Hepatocyte (in vitro differentiated cells): ENCODE results near the gene PSMD7. TPM values are rescaled to one million over a fixed set of nuclear protein-coding genes. Genes with fewer than 3 reads are reported as not detected.

Source experiments
- DNase-seq: peaks from one replicate; pipeline ENCODE4 v3.0.0-alpha.2; 2016; ENCODE audit warnings: low spot score
- H2AFZ ChIP-seq: fragments of 200-600 bp; sonication (generic); 2 replicates; pipeline ENCODE4 v1.6.0; 2016; ENCODE audit warnings: antibody characterized with exemption, mild to moderate bottlenecking
- H3K27ac ChIP-seq: fragments of 200-600 bp; sonication (generic); 2 replicates; pipeline ENCODE4 v1.5.1; 2016; ENCODE audit warnings: mild to moderate bottlenecking
- H3K27me3 ChIP-seq: fragments of 200-600 bp; sonication (generic); 2 replicates; pipeline ENCODE4 v1.6.1; 2016
- H3K36me3 ChIP-seq: fragments of 200-600 bp; sonication (generic); replicated peaks from 2 replicates; pipeline ENCODE4 v1.5.1; 2016; ENCODE audit warnings: low read depth; ENCODE audit not compliant: insufficient read depth
- H3K4me1 ChIP-seq: fragments of 200-600 bp; sonication (generic); 2 replicates; pipeline ENCODE4 v1.5.1; 2016; ENCODE audit warnings: mild to moderate bottlenecking, moderate library complexity; ENCODE audit not compliant: insufficient read depth
- H3K4me2 ChIP-seq: fragments of 200-600 bp; sonication (generic); 2 replicates; pipeline ENCODE4 v1.6.0; 2016
- H3K4me3 ChIP-seq: fragments of 200-600 bp; sonication (generic); 2 replicates; pipeline ENCODE4 v1.5.1; 2016; ENCODE audit warnings: mild to moderate bottlenecking
- H3K79me2 ChIP-seq: fragments of 200-600 bp; sonication (generic); 2 replicates; pipeline ENCODE4 v1.6.0; 2017; ENCODE audit warnings: mild to moderate bottlenecking
- H3K9me2 ChIP-seq: fragments of 200-600 bp; sonication (generic); replicated peaks from 2 replicates; pipeline ENCODE4 v1.6.0; 2017; ENCODE audit warnings: mild to moderate bottlenecking; ENCODE audit not compliant: insufficient read depth
- H3K9me3 ChIP-seq: fragments of 200-600 bp; sonication (generic); 2 replicates; pipeline ENCODE4 v1.5.1; 2016; ENCODE audit warnings: low read depth, mild to moderate bottlenecking
- H4K20me1 ChIP-seq: fragments of 200-600 bp; sonication (generic); 2 replicates; pipeline ENCODE4 v1.6.0; 2016; ENCODE audit warnings: mild to moderate bottlenecking; ENCODE audit not compliant: insufficient read depth, poor library complexity, severe bottlenecking
- CTCF ChIP-seq: fragments of 200-600 bp; sonication (generic); IDR thresholded peaks from 2 replicates; pipeline ENCODE4 v1.5.1; 2016; ENCODE audit warnings: antibody characterized with exemption, mild to moderate bottlenecking; ENCODE audit not compliant: poor library complexity
- EZH2 ChIP-seq: fragments of 200-600 bp; sonication (generic); IDR thresholded peaks from 2 replicates; pipeline ENCODE4 v1.6.1; 2016; ENCODE audit warnings: antibody characterized with exemption, mild to moderate bottlenecking, borderline replicate concordance
- EZH2phosphoT487 ChIP-seq: fragments of 200-600 bp; sonication (generic); IDR thresholded peaks from one replicate; pipeline ENCODE4 v1.6.1; 2018; ENCODE audit warnings: antibody characterized with exemption, mild to moderate bottlenecking, low read depth, moderate library complexity; ENCODE audit not compliant: unreplicated experiment, severe bottlenecking
- WGBS: methylation state at CpG from one replicate; pipeline ENCODE4 v1.1.6; 2016; ENCODE audit warnings: low lambda C conversion rate; ENCODE audit errors: missing lambda C conversion rate; 5-methylcytosine and 5-hydroxymethylcytosine counted together
- polyA plus RNA-seq: library from polyadenylated mRNA; unstranded; fragments of >200 nt; fragmentation: Nextera tagmentation; extraction: Ambion mirVana; gene quantifications from 2 replicates; pipeline ENCODE4 v1.2.1, GENCODE V29; 2016
- total RNA-seq: library from RNA; depleted of rRNA; stranded (reverse); fragments of >200 nt; gene quantifications from 2 replicates; pipeline ENCODE4 v1.2.3, GENCODE V29; 2014

PSMD7 gene
- total and polyA plus RNA-seq, 2 experiments from 2014 or later, result 98.2 to 134 TPM

GRCh38 chr16:74307383-74307782 lies 10.8 kb downstream of the PSMD7 start:
- Histone ChIP-seq H3K27ac (no peak overlapping the region), H3K27me3 (no peaks in the 10 kb centered on the region), H3K9me3 (no peaks in the 10 kb centered on the region), H3K79me2 (no peaks in the 10 kb centered on the region), H3K36me3 (peaks cover 5% of the 10 kb centered on the region), H3K4me2 (no peak overlapping the region), H3K4me1 (no peaks in the 10 kb centered on the region), H4K20me1 (no peaks in the 10 kb centered on the region), H3K4me3 (no peak overlapping the region), H3K9me2 (no peaks in the 10 kb centered on the region), H2AFZ (no peak overlapping the region)
- DNase-seq, result no peak
- WGBS, result 93% methylated on average over 6 of the region's 6 CpGs
- TF ChIP-seq EZH2phosphoT487, result no peak
- no peak for TF ChIP-seq EZH2
- no peak for TF ChIP-seq CTCF

GRCh38 chr16:74309789-74310781 lies 13.5 kb downstream of the PSMD7 start:
- H3K36me3 ChIP-seq, result no peaks in the 10 kb centered on the region
- TF ChIP-seq EZH2phosphoT487 (no peak), CTCF (peak; percentile 81)
- no peaks in the 10 kb centered on the region for H4K20me1 ChIP-seq
- H3K79me2 ChIP-seq, result no peaks in the 10 kb centered on the region
- no peaks in the 10 kb centered on the region for H3K27me3 ChIP-seq
- peak; percentile 58 for DNase-seq
- H3K4me3 ChIP-seq, result no peak overlapping the region
- WGBS, result 74% methylated on average over 15 of the region's 15 CpGs
- no peaks in the 10 kb centered on the region for H3K9me2 ChIP-seq
- no peaks in the 10 kb centered on the region for H3K9me3 ChIP-seq
- H3K4me1 ChIP-seq, result no peaks in the 10 kb centered on the region
- H2AFZ ChIP-seq, result no peak overlapping the region
- no peak overlapping the region for H3K27ac ChIP-seq
- no peak overlapping the region for H3K4me2 ChIP-seq

- Histone ChIP-seq H3K27ac (no peak overlapping the region), H3K9me3 (no peaks in the 10 kb centered on the region), H3K4me3 (no peak overlapping the region), H3K27me3 (no peaks in the 10 kb centered on the region), H2AFZ (no peak overlapping the region), H3K9me2 (no peaks in the 10 kb centered on the region), H3K4me2 (no peak overlapping the region), H4K20me1 (no peaks in the 10 kb centered on the region), H3K79me2 (no peaks in the 10 kb centered on the region), H3K36me3 (no peaks in the 10 kb centered on the region), H3K4me1 (no peaks in the 10 kb centered on the region)
- TF ChIP-seq EZH2, result no peak
- TF ChIP-seq CTCF, result no peak
- no peak for TF ChIP-seq EZH2phosphoT487
- no peak for DNase-seq
- WGBS, result 86% methylated on average over 7 of the region's 7 CpGs
Measured at GRCh38 chr16:74315059-74315458, 18.4 kb downstream of the PSMD7 start.
